Fibroblast of lung (primary cell): ENCODE results near the gene FBXO46. TPM values are rescaled to one million over a fixed set of nuclear protein-coding genes. Genes with fewer than 3 reads are reported as not detected.
"Not testable (repeated sequence)": the region's sequence is repeated elsewhere in the genome, so short reads cannot be mapped to it uniquely, and the experiment has no call there.

ENCODE experiments used
- DNase-seq, 2 donors: peaks; one replicate each; pipeline versions ENCODE4 v3.0.0 to v3.0.0-alpha.2; 2010; ENCODE audit warnings: low read depth in 2 of 2
- H2AFZ ChIP-seq: 2 replicates; pipeline ENCODE4 v1.5.1; 2012; ENCODE audit warnings: low read length, control low read depth, inconsistent platforms
- H3K27ac ChIP-seq: 2 replicates; pipeline ENCODE4 v1.5.1; 2011; ENCODE audit warnings: low read length, control low read depth; ENCODE audit not compliant: insufficient read depth
- H3K27me3 ChIP-seq: 2 replicates; pipeline ENCODE4 v1.5.1; 2011; ENCODE audit warnings: mild to moderate bottlenecking, low read length; ENCODE audit not compliant: control insufficient read depth, insufficient read depth
- H3K36me3 ChIP-seq: 2 replicates; pipeline ENCODE4 v1.5.1; 2011; ENCODE audit warnings: low read length; ENCODE audit not compliant: control insufficient read depth, insufficient read depth
- H3K4me1 ChIP-seq: 2 replicates; pipeline ENCODE4 v1.5.1; 2011; ENCODE audit warnings: low read length; ENCODE audit not compliant: control insufficient read depth, insufficient read depth; ENCODE audit errors: extremely low read depth
- H3K4me2 ChIP-seq: 2 replicates; pipeline ENCODE4 v1.5.1; 2011; ENCODE audit warnings: low read length, control low read depth; ENCODE audit not compliant: insufficient read depth; ENCODE audit errors: extremely low read depth
- H3K4me3 ChIP-seq, 4 experiments: fragments of 200-600 bp in 1 of 4; sonication (generic) in 1 of 4; replicated peaks in 1 of 4; 2 replicates each; pipeline ENCODE4 v1.5.1; 2011 to 2016; ENCODE audit warnings: low read length in 4 of 4, low read depth in 3 of 4, mild to moderate bottlenecking in 3 of 4, control low read depth in 2 of 4, inconsistent platforms in 1 of 4, mixed read lengths in 1 of 4; ENCODE audit not compliant: insufficient read depth in 1 of 4; ENCODE audit errors: control extremely low read depth in 1 of 4
- H3K79me2 ChIP-seq: 2 replicates; pipeline ENCODE4 v1.5.1; 2012; ENCODE audit warnings: mild to moderate bottlenecking, low read length, inconsistent platforms; ENCODE audit not compliant: control insufficient read depth, insufficient read depth
- H3K9ac ChIP-seq: 2 replicates; pipeline ENCODE4 v1.5.1; 2011; ENCODE audit warnings: mild to moderate bottlenecking, low read length, control low read depth; ENCODE audit not compliant: insufficient read depth
- H3K9me3 ChIP-seq: 2 replicates; pipeline ENCODE4 v1.5.1; 2012; ENCODE audit warnings: low read depth, low read length; ENCODE audit not compliant: control insufficient read depth, insufficient read depth
- H4K20me1 ChIP-seq: 2 replicates; pipeline ENCODE4 v1.5.1; 2011; ENCODE audit warnings: low read length; ENCODE audit not compliant: control insufficient read depth, insufficient read depth; ENCODE audit errors: extremely low read depth
- CTCF ChIP-seq, 2 donors: IDR thresholded peaks in 1 of 2; conservative IDR thresholded peaks in 1 of 2; 1 replicate in 1 of 2; 2 replicates in 1 of 2; pipeline ENCODE4 v1.5.1; 2011 to 2012; ENCODE audit warnings: low read length in 2 of 2, control low read depth in 1 of 2, inconsistent platforms in 1 of 2, low read depth in 1 of 2, mild to moderate bottlenecking in 1 of 2
- EZH2 ChIP-seq: IDR thresholded peaks from 2 replicates; pipeline ENCODE4 v1.5.1; 2012; ENCODE audit warnings: low read length, control low read depth, mild to moderate bottlenecking; ENCODE audit errors: missing control alignments
- polyA plus RNA-seq, 2 donors: library from polyadenylated mRNA; depleted of rRNA in 1 of 2; stranded (reverse) in 1 of 2; unstranded in 1 of 2; fragments of >200 nt; gene quantifications; 2 replicates each; pipeline ENCODE4 v1.2.1, GENCODE V29; 2011 to 2012; ENCODE audit warnings: missing spikeins in 1 of 2
- total RNA-seq: library from RNA; depleted of rRNA; stranded (reverse); fragments of >200 nt; gene quantifications from 2 replicates; pipeline ENCODE4 v1.2.1, GENCODE V29; 2014

Gene FBXO46
- total and polyA plus RNA-seq, 2 donors (not counting 1 experiment from before 2014, with no cell fraction given) = 2.0 to 3.3 TPM

- H3K4me1 ChIP-seq = no peaks in the 10 kb centered on the region
- H4K20me1 ChIP-seq = no peaks in the 10 kb centered on the region
- H3K4me3 ChIP-seq = peak within 1 kb of the TSS; percentile 72 to 96 (median 86)
- TF ChIP-seq CTCF (conservative IDR thresholded peaks at IDR 0.05 in 1 of 2, IDR thresholded peaks at IDR 0.05 in 1 of 2; ENCODE audit: low read depth in 1 of 2, low read length in 2 of 2) (no peak), EZH2 (no peak)
- peaks cover 14% of the 10 kb centered on the region for H3K79me2 ChIP-seq
- no peaks in the 10 kb centered on the region for H3K27me3 ChIP-seq
- peak within 1 kb of the TSS; percentile 95 for H3K9ac ChIP-seq
- peak within 1 kb of the TSS; percentile 94 for H3K27ac ChIP-seq
- H3K36me3 ChIP-seq = peaks cover 17% of the 10 kb centered on the region
- no peaks in the 10 kb centered on the region for H3K9me3 ChIP-seq
- peak within 1 kb of the TSS; percentile 68 for H3K4me2 ChIP-seq
- peak; percentile 92 to 95 for DNase-seq
- H2AFZ ChIP-seq = peak within 1 kb of the TSS; percentile 86
These were observed 39.0 kb downstream of the FBXO46 start, which contains the start of gene SNRPD2 for GRCh38 chr19:45691516-45692186. Gene SNRPD2, minus strand, starts transcription at chr19:45691953. Its CDS starts 65 bp downstream, at chr19:45691888.

GRCh38 chr19:45687599-45687998, 43.1 kb downstream of the FBXO46 start:
- Histone ChIP-seq H3K9ac (no peak overlapping the region), H4K20me1 (no peaks in the 10 kb centered on the region), H2AFZ (no peak overlapping the region), H3K9me3 (no peaks in the 10 kb centered on the region), H3K79me2 (peaks cover 14% of the 10 kb centered on the region), H3K27ac (no peak overlapping the region), H3K27me3 (no peaks in the 10 kb centered on the region), H3K4me2 (no peak overlapping the region), H3K4me1 (no peaks in the 10 kb centered on the region), H3K36me3 (peaks cover 14% of the 10 kb centered on the region), H3K4me3 (no peak overlapping the region)
- TF ChIP-seq EZH2 (no peak), CTCF (conservative IDR thresholded peaks at IDR 0.05 in 1 of 2, IDR thresholded peaks at IDR 0.05 in 1 of 2; ENCODE audit: low read depth in 1 of 2, low read length in 2 of 2) (no peak)
- no peak for DNase-seq

- not testable (repeated sequence) for H3K4me2 ChIP-seq, H3K9me3 ChIP-seq, DNase-seq, H3K4me1 ChIP-seq, H2AFZ ChIP-seq, H4K20me1 ChIP-seq, H3K27ac ChIP-seq, H3K9ac ChIP-seq, H3K79me2 ChIP-seq, H3K4me3 ChIP-seq, H3K27me3 ChIP-seq
- peaks cover 14% of the 10 kb centered on the region for H3K36me3 ChIP-seq
These were observed 45.7 kb downstream of the FBXO46 start for GRCh38 chr19:45685045-45685444.
